Anterior cingulate cortex (tissue), 58 donors: ENCODE measurements around the gene IL17F.

Experiments
- DNase-seq, 58 donors: peaks; one replicate each; lab custom pipeline; 2025; lab: John Stamatoyannopoulos, UW

IL17F gene

GRCh38 chr6:52195886-52196285, 48.4 kb downstream of the IL17F start:
- no peak for DNase-seq

DNA sequence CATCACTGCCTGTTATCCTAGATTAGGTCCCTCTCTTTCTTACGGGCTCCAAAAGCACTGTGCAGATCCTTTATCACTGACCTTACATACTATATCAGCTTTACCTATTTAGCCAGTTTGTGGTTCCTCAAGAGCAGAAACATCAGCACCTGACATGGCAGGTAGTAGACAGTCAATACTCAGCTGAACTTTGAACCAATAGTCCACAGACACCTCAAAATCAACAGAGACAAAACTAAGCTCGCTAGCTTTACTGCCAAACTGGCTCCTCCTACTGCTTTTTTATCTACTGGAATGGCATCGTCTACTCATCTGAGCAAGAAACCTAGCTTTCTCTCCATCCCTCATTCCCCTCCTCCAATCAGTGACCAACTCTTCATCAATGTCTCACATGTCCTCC, 52.5 kb downstream of the IL17F start:
- DNase-seq: no peak

GRCh38 chr6:52190409-52190808, 53.9 kb downstream of the IL17F start:
- no peak for DNase-seq

GRCh38 chr6:52189974-52190373, 54.3 kb downstream of the IL17F start:
- no peak for DNase-seq

- DNase-seq: no peak
These were observed 57.2 kb downstream of the IL17F start for GRCh38 chr6:52187098-52187497.
